GM18907 (cell line): ENCODE measurements around the gene POFUT2.
"Not testable (repeated sequence)": the region's sequence is repeated elsewhere in the genome, so short reads cannot be mapped to it uniquely, and the experiment has no call there.

ENCODE experiments used
- ATAC-seq: cut with Tn5 transposase; IDR thresholded peaks from one replicate; pipeline ENCODE4 v1.9.1; 2021; ENCODE audit warnings: mild to moderate bottlenecking, moderate library complexity; ENCODE audit not compliant: unreplicated experiment

POFUT2 gene

GRCh38 chr21:45310459-45310858, 22.8 kb upstream of the POFUT2 start:
- no peak for ATAC-seq

- ATAC-seq = no peak
Observed at GRCh38 chr21:45309987-45310381, 22.3 kb upstream of the POFUT2 start.

- ATAC-seq = no peak
Observed at GRCh38 chr21:45309069-45309986, 21.6 kb upstream of the POFUT2 start.

GRCh38 chr21:45308194-45309068, 20.7 kb upstream of the POFUT2 start:
- ATAC-seq = no peak

GRCh38 chr21:45307597-45308158, 20.0 kb upstream of the POFUT2 start:
- ATAC-seq = not testable (repeated sequence)

GRCh38 chr21:45306832-45307571, 19.3 kb upstream of the POFUT2 start:
- ATAC-seq = no peak

GRCh38 chr21:45306453-45306831, 18.7 kb upstream of the POFUT2 start:
- no peak for ATAC-seq

GRCh38 chr21:45305836-45306235, 18.1 kb upstream of the POFUT2 start:
- ATAC-seq = no peak

- no peak for ATAC-seq
Observed at GRCh38 chr21:45304945-45305344, 17.2 kb upstream of the POFUT2 start.

GRCh38 chr21:45304476-45304830, 16.8 kb upstream of the POFUT2 start:
- ATAC-seq = no peak

GRCh38 chr21:45303751-45304475, 16.2 kb upstream of the POFUT2 start:
- ATAC-seq = no peak

- no peak for ATAC-seq
Observed at GRCh38 chr21:45303091-45303615, 15.5 kb upstream of the POFUT2 start.

GRCh38 chr21:45302082-45303061, 14.7 kb upstream of the POFUT2 start:
- no peak for ATAC-seq

GRCh38 chr21:45301521-45302081, 13.9 kb upstream of the POFUT2 start:
- ATAC-seq = no peak

- ATAC-seq = no peak
Observed at GRCh38 chr21:45300786-45301520, 13.3 kb upstream of the POFUT2 start.

- no peak for ATAC-seq
Observed at GRCh38 chr21:45299864-45300785, 12.4 kb upstream of the POFUT2 start.
